OCI-LY7 (cell line): ENCODE data around the gene UTS2B. TPM values are rescaled to one million over a fixed set of nuclear protein-coding genes. Genes with fewer than 3 reads are reported as not detected.

Experiments
- BruUV-seq: library from RNA; stranded (reverse); fragments of 400-500 nt; replicated peaks from 2 replicates; lab custom pipeline; 2021; lab: Mats Ljungman, UMichigan
- CTCF ChIA-PET: fragments of 300-600 bp; sonication (Branson Sonifier 250); formaldehyde crosslinking; loops from one replicate; lab custom pipeline; 2022; ENCODE audit warnings: antibody characterized with exemption; ENCODE audit not compliant: unreplicated experiment; lab: Charles Lee
- POLR2A ChIA-PET: fragments of 300-600 bp; sonication (Branson Sonifier 250); formaldehyde crosslinking; loops from one replicate; lab custom pipeline; 2022; ENCODE audit warnings: antibody characterized with exemption; lab: Charles Lee
- DNase-seq: peaks from one replicate; pipeline ENCODE4 v3.0.0-alpha.2; 2015; ENCODE audit warnings: low spot score
- H2AFZ ChIP-seq: fragments of 200-600 bp; sonication (generic), shearing (Covaris generic); 2 replicates; pipeline ENCODE4 v1.6.1; 2014; ENCODE audit warnings: mild to moderate bottlenecking, antibody characterized with exemption, low read length, moderate library complexity
- H3K27ac ChIP-seq: fragments of 200-600 bp; sonication (generic); 2 replicates; pipeline ENCODE4 v1.5.1; 2014; ENCODE audit warnings: mixed run types, low read depth, mild to moderate bottlenecking, moderate library complexity, low read length, inconsistent platforms; ENCODE audit not compliant: poor library complexity, severe bottlenecking
- H3K36me3 ChIP-seq: fragments of 200-600 bp; sonication (generic); 2 replicates; pipeline ENCODE4 v1.6.1; 2014; ENCODE audit warnings: mild to moderate bottlenecking, antibody characterized with exemption, low read length, moderate library complexity, mixed read lengths; ENCODE audit not compliant: insufficient read depth
- H3K4me1 ChIP-seq: fragments of 200-600 bp; sonication (generic); 2 replicates; pipeline ENCODE4 v1.5.1; 2014; ENCODE audit warnings: mild to moderate bottlenecking, low read length; ENCODE audit not compliant: insufficient read depth, poor library complexity, severe bottlenecking
- H3K4me2 ChIP-seq: fragments of 200-600 bp; sonication (generic); 2 replicates; pipeline ENCODE4 v1.6.1; 2014; ENCODE audit warnings: mild to moderate bottlenecking, low read length
- H3K4me3 ChIP-seq: fragments of 200-600 bp; sonication (generic); 2 replicates; pipeline ENCODE4 v1.5.1; 2014; ENCODE audit warnings: mild to moderate bottlenecking, low read depth, low read length; ENCODE audit not compliant: poor library complexity, severe bottlenecking
- H3K79me2 ChIP-seq: fragments of 200-600 bp; sonication (generic); 2 replicates; pipeline ENCODE4 v1.6.1; 2016; ENCODE audit warnings: low read depth, mild to moderate bottlenecking, low read length, moderate library complexity, mixed read lengths; ENCODE audit not compliant: insufficient read depth
- H3K9me2 ChIP-seq: fragments of 200-600 bp; sonication (generic); 2 replicates; pipeline ENCODE4 v1.6.1; 2016; ENCODE audit warnings: mild to moderate bottlenecking, low read length, mixed read lengths; ENCODE audit not compliant: insufficient read depth
- H3K9me3 ChIP-seq: fragments of 200-600 bp; sonication (generic); 2 replicates; pipeline ENCODE4 v1.6.1; 2014; ENCODE audit warnings: mild to moderate bottlenecking, mixed run types, low read length, mixed read lengths
- H4K20me1 ChIP-seq: fragments of 200-600 bp; sonication (generic); 2 replicates; pipeline ENCODE4 v1.6.1; 2014; ENCODE audit warnings: mild to moderate bottlenecking, antibody characterized with exemption, low read length, moderate library complexity, mixed read lengths; ENCODE audit not compliant: insufficient read depth
- CTCF ChIP-seq: fragments of 200-600 bp; sonication (generic); conservative IDR thresholded peaks from 2 replicates; pipeline ENCODE4 v1.5.1; 2014; ENCODE audit warnings: mild to moderate bottlenecking, antibody characterized with exemption, low read length, moderate library complexity, mixed read lengths
- EZH2phosphoT487 ChIP-seq: fragments of 200-600 bp; sonication (generic); IDR thresholded peaks from 2 replicates; pipeline ENCODE4 v1.6.1; 2018; ENCODE audit warnings: low read depth, borderline replicate concordance, mild to moderate bottlenecking, mixed run types, antibody characterized with exemption, low read length, moderate library complexity, mixed read lengths
- intact Hi-C: fragments of 100-400 bp; cut with micrococcal nuclease; formaldehyde crosslinking; loops from one replicate; pipeline ENCODE4 v1.10.0; 2022; ENCODE audit not compliant: unreplicated experiment
- total RNA-seq, 2 experiments: library from RNA; depleted of rRNA in 1 of 2; stranded (reverse); fragments of >200 nt in 1 of 2; shearing (Covaris generic) in 1 of 2; gene quantifications; 2 replicates each; pipeline ENCODE4 v1.2.3, GENCODE V29; 2014 to 2022

UTS2B gene
- total RNA-seq, 2 experiments from 2014 or later = 0.92 to 1.1 TPM

GRCh38 chr3:191235331-191236314, 94.7 kb downstream of the UTS2B start:
- Histone ChIP-seq H3K4me3 (no peak overlapping the region), H3K79me2 (no peaks in the 10 kb centered on the region), H3K4me1 (peaks cover 14% of the 10 kb centered on the region), H3K4me2 (no peak overlapping the region), H3K36me3 (no peaks in the 10 kb centered on the region), H3K27ac (no peak overlapping the region), H2AFZ (peak overlapping the region; percentile 39; the same call in 1 of the 2 replicates), H4K20me1 (no peaks in the 10 kb centered on the region), H3K9me3 (no peaks in the 10 kb centered on the region), H3K9me2 (no peaks in the 10 kb centered on the region)
- TF ChIP-seq EZH2phosphoT487 = no peak
- TF ChIP-seq CTCF = no peak
- DNase-seq = no peak
- intact Hi-C loops = loop anchor here (10.0 kb wide), 1 partner anchor 351 kb away; no protein-coding TSS in a partner anchor
- POLR2A ChIA-PET = interaction anchor here (0.6 to 1.1 kb wide), 5 partner anchors 27 to 174 kb away, joined by 3 read pairs; no protein-coding TSS in a partner anchor
- CTCF ChIA-PET = no interaction called here
- no TSS peak for BruUV-seq

- Histone ChIP-seq H3K4me2 (no peak overlapping the region), H3K9me2 (no peaks in the 10 kb centered on the region), H3K36me3 (no peaks in the 10 kb centered on the region), H3K27ac (no peak overlapping the region), H3K79me2 (no peaks in the 10 kb centered on the region), H3K4me1 (peaks cover 5% of the 10 kb centered on the region), H3K4me3 (no peak overlapping the region), H3K9me3 (no peaks in the 10 kb centered on the region), H4K20me1 (no peaks in the 10 kb centered on the region), H2AFZ (no peak overlapping the region; the same call in 1 of the 2 replicates)
- ChIA-PET CTCF (no interaction called here), POLR2A (interaction anchor here (1.1 kb wide), 1 partner anchor 33 kb away, joined by 3 read pairs; no protein-coding TSS in a partner anchor)
- intact Hi-C loops = loop anchor here (10.0 kb wide), 1 partner anchor 349 kb away; no protein-coding TSS in a partner anchor
- BruUV-seq = no TSS peak
- no peak for TF ChIP-seq EZH2phosphoT487
- no peak for TF ChIP-seq CTCF
- DNase-seq = no peak
These were observed 96.1 kb downstream of the UTS2B start for GRCh38 chr3:191234216-191234615.
